Right ventricle myocardium superior (tissue), 1 donor: ENCODE measurements around the gene FRMD4A. TPM values are rescaled to one million over a fixed set of nuclear protein-coding genes. Genes with fewer than 3 reads are reported as not detected.
"Not testable (repeated sequence)": the region's sequence is repeated elsewhere in the genome, so short reads cannot be mapped to it uniquely, and the experiment has no call there.

Experiments used
- ATAC-seq: fragments of 200-7000 bp; cut with Tn5 transposase; one replicate; pipeline ENCODE4 v1.9.1; 2020; ENCODE audit warnings: mild to moderate bottlenecking; ENCODE audit not compliant: poor library complexity
- DNase-seq: peaks from one replicate; pipeline ENCODE4 v3.0.0-alpha.2; 2020
- intact Hi-C: fragments of 100-400 bp; cut with DNase I; formaldehyde crosslinking; loops from one replicate; pipeline ENCODE4 v1.11.2; 2022
- total RNA-seq: library from RNA; stranded (reverse); fragmentation: NEBNext Ultra II Directional; extraction: Animal tissue kit (Norgen Biotek cat#: 25700); gene quantifications from one replicate; pipeline ENCODE4 v1.2.1, GENCODE V29; 2021
- donor health status: DM: no; HTN: yes; CAD: no; lungs with severe emphysema.

FRMD4A gene
- total RNA-seq, 1 donor from 2014 or later = 33.2 TPM

- DNase-seq = no peak
These were observed 426.7 kb downstream of the FRMD4A start for GRCh38 chr10:13904064-13904463.

DNA sequence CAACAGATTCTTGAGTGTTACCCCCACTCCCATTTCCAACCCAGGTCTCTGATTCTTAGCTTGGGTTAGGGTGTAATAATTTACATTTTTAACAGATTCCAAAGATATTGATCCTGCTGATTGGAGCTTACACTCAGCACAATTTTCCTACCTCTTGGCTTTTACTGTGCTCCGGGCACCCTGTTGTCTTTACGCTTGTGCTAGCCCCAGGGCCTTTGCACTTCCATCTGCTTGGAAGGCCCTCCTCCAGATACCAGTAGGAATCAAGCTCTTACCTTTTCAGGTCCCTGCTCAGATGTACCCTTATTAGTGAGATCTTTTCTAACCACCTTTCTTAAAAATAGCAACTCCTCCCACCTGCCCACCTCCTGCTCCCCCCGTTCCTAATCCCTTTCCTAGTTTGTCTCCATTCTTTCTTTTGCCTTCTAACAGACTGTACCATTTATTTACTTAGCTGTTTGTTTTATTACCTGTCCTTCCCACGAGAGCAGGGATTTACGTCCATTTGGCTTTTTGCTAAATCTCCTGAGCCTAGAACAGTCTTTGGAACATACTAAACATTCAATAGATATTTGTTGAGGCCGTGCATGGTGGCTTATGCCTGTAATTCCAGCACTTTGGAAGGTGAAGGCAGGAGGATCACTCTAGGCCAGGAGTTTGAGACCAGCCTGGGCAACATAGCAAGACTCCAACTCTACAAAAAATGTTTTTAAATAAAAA, 427.7 kb downstream of the FRMD4A start:
- DNase-seq = no peak
- no peak for ATAC-seq
- intact Hi-C loops = no loop called here

More at GRCh38 chr10:13904064-13904463, 426.7 kb downstream of the FRMD4A start:
- ATAC-seq = no peak
- intact Hi-C loops = no loop called here

DNA sequence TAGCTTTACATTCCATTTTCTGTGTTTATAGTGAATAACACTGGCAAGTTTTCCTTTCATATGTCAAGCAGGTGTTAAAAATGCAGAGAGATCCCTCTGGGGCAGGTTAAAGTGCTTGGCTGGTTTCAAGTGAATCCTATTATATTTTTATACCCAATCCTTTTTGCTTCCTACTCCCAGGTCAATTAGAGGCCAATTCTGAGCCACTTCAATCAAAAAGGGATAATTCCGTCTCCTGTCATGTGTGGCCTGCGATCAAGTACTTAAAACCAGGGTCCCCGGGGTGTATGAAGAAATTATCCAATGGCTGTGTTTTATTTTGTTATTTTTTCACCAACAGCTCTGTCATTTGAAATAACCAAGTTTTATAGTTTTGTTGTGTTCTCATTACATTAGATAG, 430.8 kb downstream of the FRMD4A start:
- no peak for ATAC-seq
- intact Hi-C loops = no loop called here
- DNase-seq = no peak

GRCh38 chr10:13896146-13896545, 434.6 kb downstream of the FRMD4A start:
- ATAC-seq, DNase-seq, intact Hi-C loops: not testable (repeated sequence)

- intact Hi-C loops = loop anchor here (5.0 kb wide), 1 partner anchor 102 kb away; no protein-coding TSS in a partner anchor
- ATAC-seq (no peak), DNase-seq (no peak)
These were observed 436.2 kb downstream of the FRMD4A start for GRCh38 chr10:13894412-13895093.

GRCh38 chr10:13893926-13894325, 436.8 kb downstream of the FRMD4A start:
- intact Hi-C loops = loop anchor here (5.0 kb wide), 1 partner anchor 102 kb away; no protein-coding TSS in a partner anchor
- ATAC-seq (no peak), DNase-seq (no peak)

DNA sequence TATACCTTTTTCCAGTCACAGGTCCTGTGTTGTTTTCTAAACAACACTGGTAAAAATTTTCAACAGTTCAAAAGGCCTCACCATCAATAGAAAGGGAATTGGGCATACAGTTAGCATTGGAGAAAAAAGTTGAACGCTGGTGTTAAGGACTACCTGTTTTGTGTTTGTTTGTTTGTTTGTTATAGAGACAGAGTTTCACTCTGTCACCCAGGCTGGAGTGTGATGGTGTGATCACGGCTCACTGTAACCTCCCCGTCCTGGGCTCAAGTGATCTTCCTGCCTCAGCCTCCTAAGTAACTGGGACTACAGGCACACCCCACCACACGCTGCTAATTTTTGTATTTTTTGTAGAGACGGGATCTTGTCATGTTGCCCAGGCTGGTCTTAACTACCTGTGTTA, 437.9 kb downstream of the FRMD4A start:
- no peak for ATAC-seq
- intact Hi-C loops = loop anchor here (5.0 kb wide), 1 partner anchor 101 kb away; no protein-coding TSS in a partner anchor
- no peak for DNase-seq

GRCh38 chr10:13892001-13892491, 438.7 kb downstream of the FRMD4A start:
- intact Hi-C loops = loop anchor here (5.0 kb wide), 1 partner anchor 100 kb away; no protein-coding TSS in a partner anchor

GRCh38 chr10:13891128-13892000, 439.4 kb downstream of the FRMD4A start:
- DNase-seq (peak; percentile 64), ATAC-seq (peak; percentile 78)
- intact Hi-C loops = loop anchor here (5.0 kb wide), 1 partner anchor 99 kb away; no protein-coding TSS in a partner anchor

More at GRCh38 chr10:13892001-13892491, 438.7 kb downstream of the FRMD4A start:
- no peak for DNase-seq
- no peak for ATAC-seq

DNA sequence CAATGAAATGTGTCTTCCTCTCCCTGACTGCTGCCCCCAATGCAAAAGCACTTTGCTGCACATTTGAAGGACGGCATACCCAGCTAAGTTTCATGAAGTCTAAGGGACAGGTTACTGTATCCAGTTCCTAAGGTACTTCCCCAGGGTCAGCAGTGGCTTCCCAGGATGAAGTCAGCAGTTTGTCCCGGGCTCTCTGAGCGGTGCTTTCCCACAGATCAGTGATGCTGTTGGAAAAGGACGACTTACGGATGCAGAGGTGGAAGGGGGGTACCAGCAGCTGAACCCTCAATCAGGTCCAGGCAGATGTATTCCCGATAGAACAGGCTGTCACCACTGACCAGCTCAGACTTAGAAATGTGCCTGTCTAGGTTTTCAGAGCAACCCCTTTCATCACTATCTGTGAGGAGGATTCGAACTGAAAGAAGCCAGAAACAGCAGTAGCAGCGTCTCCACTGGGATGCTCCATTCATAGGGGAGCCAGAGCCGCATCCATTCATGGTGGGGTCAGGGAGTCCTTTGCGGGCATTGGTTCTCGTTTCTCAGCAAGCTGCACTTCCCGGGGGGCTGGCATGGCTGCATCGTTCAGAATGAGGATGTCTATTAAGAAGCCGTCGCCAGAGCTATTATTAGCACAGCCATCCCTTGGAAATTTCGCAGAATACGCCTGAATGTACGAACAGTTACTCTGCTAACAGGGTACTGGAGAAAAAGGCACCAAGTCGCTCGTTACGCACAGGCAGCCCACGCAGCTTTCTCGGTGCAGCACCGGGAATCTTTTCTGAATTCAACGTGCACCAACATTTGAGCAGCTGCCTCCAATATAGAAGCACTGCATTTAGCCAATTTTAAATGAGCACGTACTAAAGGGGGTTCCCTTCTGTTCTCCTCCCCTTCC, 440.2 kb downstream of the FRMD4A start:
- intact Hi-C loops = loop anchor here (5.0 kb wide), 1 partner anchor 98 kb away; no protein-coding TSS in a partner anchor
- ATAC-seq = peak; percentile 55
- peak; percentile 62 for DNase-seq

GRCh38 chr10:13887761-13888160, 443.0 kb downstream of the FRMD4A start:
- ATAC-seq = no peak
- no peak for DNase-seq
- intact Hi-C loops = no loop called here

GRCh38 chr10:13885238-13885990, 445.3 kb downstream of the FRMD4A start:
- DNase-seq (no peak), ATAC-seq (no peak)
- intact Hi-C loops = no loop called here

- intact Hi-C loops = no loop called here
- ATAC-seq = no peak
- DNase-seq = no peak
These were observed 446.9 kb downstream of the FRMD4A start for GRCh38 chr10:13883636-13884444.

DNA sequence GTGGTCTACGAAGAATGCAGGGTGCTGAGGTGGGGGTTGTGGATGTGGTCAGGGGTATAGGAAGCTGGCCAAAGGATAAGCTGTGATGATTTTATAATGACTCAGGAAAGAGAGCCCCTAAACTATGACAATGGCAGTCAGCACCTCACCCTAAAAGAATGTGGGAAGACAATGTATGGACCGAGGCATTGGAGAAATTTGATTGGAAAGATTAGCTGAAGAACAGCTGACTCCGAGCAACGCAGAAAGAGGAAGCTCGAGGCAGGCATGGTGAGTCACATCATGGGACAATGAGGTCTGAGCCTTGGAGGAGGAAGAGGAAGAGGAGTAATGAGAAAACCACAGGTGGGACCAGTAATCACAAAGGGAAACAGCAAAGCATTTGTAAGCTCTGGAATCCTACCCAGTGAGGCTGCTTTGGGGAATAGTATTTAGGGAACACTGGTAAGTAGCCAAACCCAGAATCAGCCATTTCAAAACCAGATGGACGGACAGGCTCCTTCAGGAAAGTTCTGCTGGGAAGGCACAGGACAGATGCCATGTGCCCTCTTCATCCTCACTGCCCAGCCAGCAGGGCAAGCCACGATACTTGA, 448.5 kb downstream of the FRMD4A start:
- intact Hi-C loops = no loop called here
- ATAC-seq (peak; percentile 33), DNase-seq (peak; percentile 59)

DNA sequence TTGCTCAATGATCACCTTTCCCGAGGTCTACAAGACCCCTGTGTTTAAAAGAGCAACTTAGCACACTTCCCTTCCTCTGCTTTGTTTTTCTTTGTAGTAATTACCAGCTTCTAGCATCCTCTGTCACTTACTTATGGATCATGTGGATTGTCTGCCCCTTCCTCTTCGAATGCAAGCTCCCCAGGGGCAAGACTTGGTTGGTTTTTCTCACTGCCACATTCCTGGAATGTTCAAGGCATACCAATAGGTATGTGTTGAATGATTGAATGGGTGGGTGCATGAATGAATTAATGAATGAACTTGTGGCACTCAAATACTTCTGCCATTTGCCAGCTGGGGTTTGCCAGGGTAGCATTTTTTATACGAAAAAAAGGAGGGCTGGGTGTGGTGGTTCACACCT, 450.0 kb downstream of the FRMD4A start:
- ATAC-seq (no peak), DNase-seq (no peak)
- intact Hi-C loops = no loop called here
